Natural killer cell (primary cell): ENCODE measurements around the gene GPR6. TPM values are rescaled to one million over a fixed set of nuclear protein-coding genes. Genes with fewer than 3 reads are reported as not detected.

ENCODE experiments used
- ATAC-seq, 3 donors: fragments of 150-1000 bp in 2 of 3; fragments of 200-7000 bp in 1 of 3; cut with Tn5 transposase; 1 replicate in 1 of 3; 2 replicates in 2 of 3; pipeline ENCODE4 v1.10.0; 2021; ENCODE audit warnings: mild to moderate bottlenecking in 2 of 3, moderate library complexity in 2 of 3
- DNase-seq, 2 donors: peaks; one replicate each; pipeline versions ENCODE4 v3.0.0 to v3.0.0-alpha.2; 2013 to 2021; ENCODE audit warnings: mixed read lengths in 1 of 2
- H3K27ac ChIP-seq: one replicate; pipeline ENCODE4 v1.5.1; 2013; ENCODE audit warnings: mild to moderate bottlenecking, low read length
- H3K27me3 ChIP-seq: one replicate; pipeline ENCODE4 v1.6.1; 2013; ENCODE audit warnings: low read length; ENCODE audit not compliant: control insufficient read depth, insufficient read depth
- H3K36me3 ChIP-seq: one replicate; pipeline ENCODE4 v1.6.1; 2013; ENCODE audit warnings: low read length; ENCODE audit not compliant: control insufficient read depth, insufficient read depth
- H3K4me1 ChIP-seq: one replicate; pipeline ENCODE4 v1.6.1; 2013; ENCODE audit warnings: low read length; ENCODE audit not compliant: control insufficient read depth, insufficient read depth
- H3K4me3 ChIP-seq: one replicate; pipeline ENCODE4 v1.5.1; 2013; ENCODE audit warnings: low read length
- H3K9me3 ChIP-seq: one replicate; pipeline ENCODE4 v1.6.1; 2013; ENCODE audit warnings: low read length; ENCODE audit not compliant: control insufficient read depth, insufficient read depth
- H3K27ac Mint-ChIP-seq, 2 donors: one replicate each; pipeline ENCODE4 v1.8.0; 2022; ENCODE audit warnings: mild to moderate bottlenecking in 2 of 2, mixed read lengths in 2 of 2, moderate library complexity in 1 of 2
- H3K27me3 Mint-ChIP-seq, 2 donors: one replicate each; pipeline ENCODE4 v1.8.0; 2022; ENCODE audit warnings: low read depth in 2 of 2, mixed read lengths in 2 of 2
- H3K36me3 Mint-ChIP-seq: one replicate; pipeline ENCODE4 v1.8.0; 2022; ENCODE audit warnings: mixed read lengths
- H3K4me1 Mint-ChIP-seq, 2 donors: one replicate each; pipeline ENCODE4 v1.8.0; 2022; ENCODE audit warnings: mixed read lengths in 2 of 2
- H3K4me3 Mint-ChIP-seq: one replicate; pipeline ENCODE4 v1.8.0; 2022; ENCODE audit warnings: mild to moderate bottlenecking, moderate library complexity, mixed read lengths
- H3K9me3 Mint-ChIP-seq, 2 donors: one replicate each; pipeline ENCODE4 v1.8.0; 2022; ENCODE audit warnings: mixed read lengths in 2 of 2
- WGBS: methylation state at CpG from one replicate; pipeline ENCODE4 v1.1.7; 2013; ENCODE audit warnings: missing lambda C conversion rate; ENCODE audit not compliant: insufficient coverage; 5-methylcytosine and 5-hydroxymethylcytosine counted together
- intact Hi-C: fragments of 100-400 bp; cut with micrococcal nuclease; formaldehyde crosslinking; loops from one replicate; pipeline ENCODE4 v1.14.2; 2022
- total RNA-seq, 4 donors: library from RNA; stranded (reverse); fragments of 120-200 nt in 1 of 4; gene quantifications; one replicate each; pipeline versions ENCODE4 v1.2.3 to v1.2.4, GENCODE V29; 2013 to 2022
- TF ChIP-seq, protein P1 (sequence below): fragments of 200-600 bp; IDR thresholded peaks from one replicate; pipeline ENCODE4 v1.8.0; 2022; ENCODE audit warnings: antibody characterized with exemption

The GPR6 gene
- total RNA-seq, 3 donors from 2014 or later (not counting 1 experiment from before 2014, with no cell fraction given): not detected

DNA sequence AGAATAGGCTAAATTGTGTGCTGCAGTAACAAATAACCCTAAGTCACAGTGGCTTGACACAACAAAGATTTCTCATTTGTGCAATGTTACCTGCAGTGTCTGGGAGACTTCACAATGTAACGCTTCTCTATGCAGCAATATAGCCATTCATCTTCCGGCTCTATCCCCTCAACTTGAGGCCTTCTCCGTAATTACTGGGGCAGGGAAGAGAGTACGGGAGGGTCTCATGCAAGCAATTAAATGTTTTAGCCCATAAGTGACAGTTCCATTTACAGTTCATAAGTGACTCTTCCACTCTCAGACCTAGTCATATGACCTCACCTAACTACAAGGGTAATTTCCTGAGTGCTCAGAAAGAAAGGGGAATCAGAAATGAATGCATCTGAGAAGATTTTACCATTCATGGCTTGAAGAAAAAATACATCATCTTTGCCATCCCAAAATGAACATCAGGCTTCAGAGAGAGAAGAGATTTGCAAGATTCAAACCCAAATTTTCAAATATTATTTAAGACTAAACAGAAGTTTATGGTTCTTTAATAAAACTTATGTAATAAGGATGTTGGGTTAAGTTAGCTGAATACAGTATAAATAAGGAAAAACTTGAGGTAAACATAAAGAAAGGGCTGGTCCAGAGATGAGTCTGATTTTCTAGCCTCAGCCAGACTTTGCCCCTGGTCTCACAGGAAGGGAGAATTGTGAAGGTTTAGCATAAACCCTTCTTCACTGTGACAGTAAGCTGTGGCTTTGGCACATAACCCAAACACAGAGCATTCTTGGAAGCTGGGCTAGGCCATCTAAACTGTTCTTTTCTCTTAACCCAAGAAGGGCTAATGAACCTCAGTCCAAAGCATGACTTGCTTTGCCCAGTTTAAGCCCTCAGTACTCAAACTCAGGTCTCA lies 13.3 kb downstream of the GPR6 start:
- no peak overlapping the region for H3K27ac Mint-ChIP-seq
- H3K27me3 ChIP-seq: peaks cover 2% of the 10 kb centered on the region
- TF ChIP-seq, protein P1, sequence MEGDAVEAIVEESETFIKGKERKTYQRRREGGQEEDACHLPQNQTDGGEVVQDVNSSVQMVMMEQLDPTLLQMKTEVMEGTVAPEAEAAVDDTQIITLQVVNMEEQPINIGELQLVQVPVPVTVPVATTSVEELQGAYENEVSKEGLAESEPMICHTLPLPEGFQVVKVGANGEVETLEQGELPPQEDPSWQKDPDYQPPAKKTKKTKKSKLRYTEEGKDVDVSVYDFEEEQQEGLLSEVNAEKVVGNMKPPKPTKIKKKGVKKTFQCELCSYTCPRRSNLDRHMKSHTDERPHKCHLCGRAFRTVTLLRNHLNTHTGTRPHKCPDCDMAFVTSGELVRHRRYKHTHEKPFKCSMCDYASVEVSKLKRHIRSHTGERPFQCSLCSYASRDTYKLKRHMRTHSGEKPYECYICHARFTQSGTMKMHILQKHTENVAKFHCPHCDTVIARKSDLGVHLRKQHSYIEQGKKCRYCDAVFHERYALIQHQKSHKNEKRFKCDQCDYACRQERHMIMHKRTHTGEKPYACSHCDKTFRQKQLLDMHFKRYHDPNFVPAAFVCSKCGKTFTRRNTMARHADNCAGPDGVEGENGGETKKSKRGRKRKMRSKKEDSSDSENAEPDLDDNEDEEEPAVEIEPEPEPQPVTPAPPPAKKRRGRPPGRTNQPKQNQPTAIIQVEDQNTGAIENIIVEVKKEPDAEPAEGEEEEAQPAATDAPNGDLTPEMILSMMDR: no peak

DNA sequence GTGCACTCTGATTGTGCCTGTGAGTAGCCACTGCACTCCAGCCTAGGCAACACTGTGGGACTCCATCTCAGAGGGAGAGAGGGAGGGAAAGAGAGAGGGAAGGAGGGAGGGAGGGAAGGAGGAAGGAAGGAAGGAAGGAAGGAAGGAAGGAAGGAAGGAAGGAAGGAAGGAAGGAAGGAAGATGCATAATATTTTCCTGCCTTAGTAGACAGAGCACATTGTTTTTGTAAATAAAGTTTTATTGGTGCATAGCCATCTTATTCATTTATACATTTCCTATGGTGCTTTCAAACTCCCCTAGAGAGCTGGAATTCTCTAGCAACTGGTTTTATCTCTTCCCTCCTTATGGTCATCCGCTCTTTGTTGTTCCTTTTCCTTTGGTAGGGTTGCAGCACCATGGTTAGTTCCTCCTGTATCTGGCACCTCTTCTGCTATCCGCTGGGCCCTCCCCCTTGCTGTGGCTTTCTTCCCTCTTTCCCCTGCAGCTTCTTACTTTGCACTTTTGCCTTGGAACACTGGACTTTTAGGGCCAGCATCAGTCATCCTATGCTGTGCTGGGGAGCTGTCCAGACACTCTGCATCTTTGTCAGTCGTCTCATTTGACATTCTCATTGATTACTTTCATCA lies 20.2 kb downstream of the GPR6 start:
- no peaks in the 10 kb centered on the region for H3K4me1 ChIP-seq
- ATAC-seq (no peak), DNase-seq (no peak)
- Mint-ChIP-seq H3K27ac (no peak overlapping the region), H3K9me3 (no peaks in the 10 kb centered on the region), H3K27me3 (peaks cover 27 to 47% of the 10 kb centered on the region in 2 donors), H3K4me3 (no peak overlapping the region), H3K36me3 (no peaks in the 10 kb centered on the region), H3K4me1 (no peaks in the 10 kb centered on the region)
- intact Hi-C loops: no loop called here
- TF ChIP-seq, protein P1: no peak
- no peak overlapping the region for H3K4me3 ChIP-seq
- WGBS: 54% methylated on average over 3 of the region's 3 CpGs
- H3K27ac ChIP-seq: no peak overlapping the region
- H3K36me3 ChIP-seq: no peaks in the 10 kb centered on the region
- H3K27me3 ChIP-seq: peaks cover 5% of the 10 kb centered on the region
- no peaks in the 10 kb centered on the region for H3K9me3 ChIP-seq

More for the DNA sequence above, 13.3 kb downstream of the GPR6 start:
- H3K27me3 Mint-ChIP-seq: peaks cover 23 to 31% of the 10 kb centered on the region in 2 donors
- no peak overlapping the region for H3K4me3 ChIP-seq
- H3K4me3 Mint-ChIP-seq: no peak overlapping the region
- H3K9me3 ChIP-seq: no peaks in the 10 kb centered on the region
- intact Hi-C loops: no loop called here
- H3K36me3 ChIP-seq: no peaks in the 10 kb centered on the region
- ATAC-seq (no peak), DNase-seq (no peak)
- H3K9me3 Mint-ChIP-seq: no peaks in the 10 kb centered on the region
- WGBS: 97% methylated on average over 3 of the region's 4 CpGs
- no peaks in the 10 kb centered on the region for H3K36me3 Mint-ChIP-seq
- no peaks in the 10 kb centered on the region for H3K4me1 Mint-ChIP-seq
- H3K27ac ChIP-seq: no peak overlapping the region
- H3K4me1 ChIP-seq: no peaks in the 10 kb centered on the region

DNA sequence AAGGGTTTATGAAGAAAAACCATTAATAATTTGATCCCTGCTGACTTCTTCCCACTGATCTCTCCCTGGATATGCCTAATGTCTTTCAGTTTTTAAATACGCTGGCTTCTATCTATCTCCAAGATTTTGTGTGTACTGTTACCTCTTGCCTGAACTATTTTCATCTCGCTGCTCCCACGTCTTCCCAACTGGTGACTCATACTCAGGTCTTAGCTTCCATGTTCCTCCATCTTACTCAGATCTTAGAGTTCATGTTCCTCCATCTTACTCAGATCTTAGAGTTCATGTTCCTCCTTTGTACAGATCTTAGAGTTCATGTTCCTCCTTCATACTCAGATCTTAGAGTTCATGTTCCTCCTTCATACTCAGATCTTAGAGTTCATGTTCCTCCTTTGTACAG lies 21.6 kb downstream of the GPR6 start:
- Mint-ChIP-seq H3K27ac (no peak overlapping the region), H3K4me1 (no peaks in the 10 kb centered on the region), H3K9me3 (no peaks in the 10 kb centered on the region), H3K4me3 (no peak overlapping the region), H3K27me3 (peaks cover 30 to 41% of the 10 kb centered on the region in 2 donors), H3K36me3 (no peaks in the 10 kb centered on the region)
- H3K36me3 ChIP-seq: no peaks in the 10 kb centered on the region
- no peak for DNase-seq
- no peak for ATAC-seq
- TF ChIP-seq, protein P1: no peak
- H3K4me3 ChIP-seq: no peak overlapping the region
- H3K27ac ChIP-seq: no peak overlapping the region
- intact Hi-C loops: no loop called here
- 92% methylated on average over 3 of the region's 3 CpGs for WGBS
- H3K9me3 ChIP-seq: no peaks in the 10 kb centered on the region
- H3K27me3 ChIP-seq: peaks cover 5% of the 10 kb centered on the region
- no peaks in the 10 kb centered on the region for H3K4me1 ChIP-seq
